Esophagus muscularis mucosa (tissue), 4 donors: ENCODE measurements around the gene ATG2B. TPM values are rescaled to one million over a fixed set of nuclear protein-coding genes. Genes with fewer than 3 reads are reported as not detected.

Experiments
- DNase-seq: peaks from one replicate; pipeline ENCODE4 v3.0.0-alpha.2; 2017; ENCODE audit errors: extremely low spot score
- H3K27ac ChIP-seq, 4 donors: fragments of 200-600 bp; sonication (generic); replicated peaks in 1 of 4; 1 replicate in 3 of 4; 2 replicates in 1 of 4; pipeline ENCODE4 v1.5.1; 2016 to 2019; ENCODE audit warnings: mild to moderate bottlenecking in 1 of 4
- H3K27me3 ChIP-seq, 4 donors: fragments of 200-600 bp; sonication (generic); one replicate each; pipeline versions ENCODE4 v1.5.1 to v1.6.0; 2016 to 2019
- H3K36me3 ChIP-seq, 4 donors: fragments of 200-600 bp; sonication (generic); one replicate each; pipeline ENCODE4 v1.5.1; 2016 to 2019
- H3K4me1 ChIP-seq, 4 donors: fragments of 200-600 bp; sonication (generic); one replicate each; pipeline ENCODE4 v1.5.1; 2016 to 2019
- H3K4me3 ChIP-seq, 4 donors: fragments of 200-600 bp; sonication (generic); 1 replicate in 2 of 4; 2 replicates in 2 of 4; pipeline ENCODE4 v1.5.1; 2016 to 2019; ENCODE audit warnings: mild to moderate bottlenecking in 4 of 4, moderate library complexity in 1 of 4
- H3K9me3 ChIP-seq, 4 donors: fragments of 200-600 bp; sonication (generic); 1 replicate in 3 of 4; 2 replicates in 1 of 4; pipeline ENCODE4 v1.5.1; 2016 to 2019
- CTCF ChIP-seq, 3 experiments: fragments of 200-600 bp in 2 of 3; fragments of 450-650 bp in 1 of 3; sonication (generic) in 2 of 3; IDR thresholded peaks; one replicate each; pipeline ENCODE4 v1.5.1; 2017 to 2019; ENCODE audit warnings: antibody characterized with exemption in 3 of 3, mild to moderate bottlenecking in 2 of 3, moderate library complexity in 1 of 3
- EP300 ChIP-seq: sonication (generic); formaldehyde crosslinking; IDR thresholded peaks from one replicate; pipeline ENCODE4 v1.6.1; 2017; ENCODE audit warnings: antibody characterized with exemption
- POLR2A ChIP-seq: fragments of 450-650 bp; IDR thresholded peaks from one replicate; pipeline ENCODE4 v1.6.1; 2017; ENCODE audit warnings: antibody characterized with exemption, moderate library complexity, mild to moderate bottlenecking, low read depth
- POLR2AphosphoS5 ChIP-seq, 2 donors: sonication (generic); formaldehyde crosslinking; IDR thresholded peaks; one replicate each; pipeline ENCODE4 v1.6.1; 2017; ENCODE audit warnings: antibody characterized with exemption in 2 of 2
- WGBS: methylation state at CpG from one replicate; pipeline ENCODE4 v1.1.5; 2018; 5-methylcytosine and 5-hydroxymethylcytosine counted together
- intact Hi-C: fragments of 100-400 bp; cut with DNase I; formaldehyde crosslinking; loops from one replicate; pipeline ENCODE4 v1.15.1; 2023
- total RNA-seq, 4 donors: library from RNA; depleted of rRNA; stranded (reverse); fragments of >200 nt; gene quantifications; one replicate each; pipeline versions ENCODE4 v1.1.0 to v1.2.1, GENCODE V29; 2016

The ATG2B gene
- total RNA-seq, 4 donors from 2014 or later = 18.2 to 26.6 (median 23.1) TPM

GRCh38 chr14:96357216-96357615 is 5.9 kb downstream of the ATG2B start:
- WGBS = 88% methylated on average over 3 of the region's 3 CpGs
- intact Hi-C loops = no loop called here

GRCh38 chr14:96354246-96354645 is 8.9 kb downstream of the ATG2B start:
- no peaks in the 10 kb centered on the region for H3K36me3 ChIP-seq
- TF ChIP-seq CTCF (IDR thresholded peaks at IDR 0.05) (no peak), POLR2A (no peak), POLR2AphosphoS5 (IDR thresholded peaks at IDR 0.05) (no peak), EP300 (no peak)
- no peak overlapping the region for H3K4me3 ChIP-seq
- H3K9me3 ChIP-seq = no peaks in the 10 kb centered on the region
- H3K27ac ChIP-seq = no peak overlapping the region
- 95% methylated on average over 4 of the region's 4 CpGs for WGBS
- no peaks in the 10 kb centered on the region for H3K27me3 ChIP-seq
- peaks cover 0 to 19% (median 6%) of the 10 kb centered on the region in 4 donors for H3K4me1 ChIP-seq
- intact Hi-C loops = no loop called here
- no peak for DNase-seq

More at GRCh38 chr14:96357216-96357615, 5.9 kb downstream of the ATG2B start:
- no peaks in the 10 kb centered on the region for H3K9me3 ChIP-seq
- H3K4me1 ChIP-seq = peaks cover 15 to 40% (median 31%) of the 10 kb centered on the region in 4 donors
- no peak overlapping the region for H3K27ac ChIP-seq
- DNase-seq = no peak
- H3K36me3 ChIP-seq = no peaks in the 10 kb centered on the region
- H3K4me3 ChIP-seq = no peak overlapping the region
- H3K27me3 ChIP-seq = no peaks in the 10 kb centered on the region
- TF ChIP-seq POLR2AphosphoS5 (IDR thresholded peaks at IDR 0.05) (no peak), CTCF (IDR thresholded peaks at IDR 0.05) (no peak), POLR2A (no peak), EP300 (no peak)

DNA sequence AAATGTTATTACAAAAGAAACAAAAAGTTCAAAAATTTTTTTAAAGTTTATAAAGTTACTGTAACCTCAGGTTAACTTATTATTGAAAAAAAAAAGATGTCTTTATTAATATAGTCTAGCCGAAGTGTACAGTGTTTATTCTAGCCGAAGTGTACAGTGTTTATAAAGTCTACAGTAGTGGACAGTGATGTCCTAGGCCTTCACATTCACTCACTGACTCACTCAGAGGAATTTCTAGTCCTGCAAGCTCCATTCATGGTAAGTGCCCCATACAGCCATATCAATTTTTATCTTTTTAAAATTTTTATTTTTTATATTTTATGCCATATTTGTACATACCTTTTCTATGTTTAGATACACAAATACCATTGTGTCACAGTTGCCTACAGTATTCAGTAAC is 10.4 kb downstream of the ATG2B start:
- Histone ChIP-seq H3K4me1 (peaks cover 0 to 21% (median 6%) of the 10 kb centered on the region in 4 donors), H3K27me3 (no peaks in the 10 kb centered on the region), H3K4me3 (no peak overlapping the region), H3K9me3 (no peaks in the 10 kb centered on the region), H3K27ac (no peak overlapping the region), H3K36me3 (no peaks in the 10 kb centered on the region)
- intact Hi-C loops = no loop called here
- 45% methylated on average over 2 of the region's 2 CpGs for WGBS
- TF ChIP-seq EP300 (no peak), CTCF (IDR thresholded peaks at IDR 0.05) (no peak), POLR2A (no peak), POLR2AphosphoS5 (IDR thresholded peaks at IDR 0.05) (no peak)
- no peak for DNase-seq

GRCh38 chr14:96351986-96352385 is 11.2 kb downstream of the ATG2B start:
- intact Hi-C loops = no loop called here
- no peak for DNase-seq
- TF ChIP-seq CTCF (IDR thresholded peaks at IDR 0.05) (no peak), POLR2AphosphoS5 (IDR thresholded peaks at IDR 0.05) (no peak), POLR2A (no peak), EP300 (no peak)

More at GRCh38 chr14:96351986-96352385, 11.2 kb downstream of the ATG2B start:
- Histone ChIP-seq H3K27me3 (no peaks in the 10 kb centered on the region), H3K36me3 (no peaks in the 10 kb centered on the region), H3K4me3 (no peak overlapping the region), H3K4me1 (peaks cover 0 to 21% (median 6%) of the 10 kb centered on the region in 4 donors), H3K9me3 (no peaks in the 10 kb centered on the region), H3K27ac (no peak overlapping the region)
- 95% methylated on average over 3 of the region's 3 CpGs for WGBS
